G401 (cell line): ENCODE data around the gene ADAMTS18. TPM values are rescaled to one million over a fixed set of nuclear protein-coding genes. Genes with fewer than 3 reads are reported as not detected.
A peak's percentile ranks its signal among the peaks of the same experiment; 100 is the strongest.
"Not testable (repeated sequence)": the region's sequence is repeated elsewhere in the genome, so short reads cannot be mapped to it uniquely, and the experiment has no call there.

Experiments used
- DNase-seq: peaks from one replicate; pipeline ENCODE4 v3.0.0-alpha.2; 2015; ENCODE audit warnings: low spot score
- in situ Hi-C: cut with HindIII; loops from 2 replicates; pipeline ENCODE4 v1.10.0; 2016; ENCODE audit warnings: low sequenced_read_pairs, mixed read lengths
- total RNA-seq: library from RNA; depleted of rRNA; stranded (reverse); fragments of >200 nt; shearing (Covaris generic); gene quantifications from 2 replicates; pipeline ENCODE4 v1.2.3, GENCODE V29; 2014; rRNA removed

Gene ADAMTS18
- not detected in 2 replicates for total RNA-seq

GRCh38 chr16:77434530-77435271, at the start of gene ADAMTS18:
TSS of gene ADAMTS18 (minus strand) at chr16:77435034. CDS start at chr16:77434695, 339 bp downstream.
- peak; percentile 49 for DNase-seq
- in situ Hi-C loops: no loop called here

- peak; percentile 15 for DNase-seq
- in situ Hi-C loops: no loop called here
Observed at GRCh38 chr16:77480681-77481315, 46.0 kb upstream of the ADAMTS18 start.

GRCh38 chr16:77472262-77472661, 37.4 kb upstream of the ADAMTS18 start:
- no peak for DNase-seq
- in situ Hi-C loops: no loop called here

- in situ Hi-C loops: no loop called here
- no peak for DNase-seq
Observed at GRCh38 chr16:77470851-77471250, 36.0 kb upstream of the ADAMTS18 start.

GRCh38 chr16:77469634-77470033, 34.8 kb upstream of the ADAMTS18 start:
- peak; percentile 100 for DNase-seq
- in situ Hi-C loops: no loop called here

GRCh38 chr16:77468831-77469230, 34.0 kb upstream of the ADAMTS18 start:
- in situ Hi-C loops: no loop called here
- peak; percentile 87 for DNase-seq

GRCh38 chr16:77467821-77468335, 33.0 kb upstream of the ADAMTS18 start:
- in situ Hi-C loops: no loop called here
- no peak for DNase-seq

GRCh38 chr16:77463659-77464058, 28.8 kb upstream of the ADAMTS18 start:
- DNase-seq, in situ Hi-C loops: not testable (repeated sequence)

GRCh38 chr16:77462894-77463293, 28.1 kb upstream of the ADAMTS18 start:
- DNase-seq: no peak
- in situ Hi-C loops: no loop called here

GRCh38 chr16:77459534-77460254, 24.9 kb upstream of the ADAMTS18 start:
- in situ Hi-C loops: no loop called here

GRCh38 chr16:77457046-77457445, 22.2 kb upstream of the ADAMTS18 start:
- in situ Hi-C loops: no loop called here
- peak; percentile 56 for DNase-seq

More at GRCh38 chr16:77459534-77460254, 24.9 kb upstream of the ADAMTS18 start:
- no peak for DNase-seq

- in situ Hi-C loops: no loop called here
- DNase-seq: no peak
Observed at GRCh38 chr16:77452243-77452642, 17.4 kb upstream of the ADAMTS18 start.

GRCh38 chr16:77450790-77451487, 16.1 kb upstream of the ADAMTS18 start:
- DNase-seq: peak; percentile 74
- in situ Hi-C loops: no loop called here

- in situ Hi-C loops: no loop called here
- DNase-seq: no peak
Observed at GRCh38 chr16:77449208-77449607, 14.4 kb upstream of the ADAMTS18 start.

- in situ Hi-C loops: no loop called here
- DNase-seq: no peak
Observed at GRCh38 chr16:77445324-77445723, 10.5 kb upstream of the ADAMTS18 start.

- in situ Hi-C loops: no loop called here
Observed at GRCh38 chr16:77444147-77444460, 9.3 kb upstream of the ADAMTS18 start.

GRCh38 chr16:77443357-77444146, 8.7 kb upstream of the ADAMTS18 start:
- DNase-seq: peak; percentile 62
- in situ Hi-C loops: no loop called here

More at GRCh38 chr16:77444147-77444460, 9.3 kb upstream of the ADAMTS18 start:
- no peak for DNase-seq

GRCh38 chr16:77442078-77442477, 7.2 kb upstream of the ADAMTS18 start:
- in situ Hi-C loops: no loop called here
- no peak for DNase-seq

- DNase-seq: peak; percentile 55
- in situ Hi-C loops: no loop called here
Observed at GRCh38 chr16:77439106-77439505, 4.3 kb upstream of the ADAMTS18 start.
